Measurements from ENCODE around the gene MAMDC2.

The MAMDC2 gene

DNA sequence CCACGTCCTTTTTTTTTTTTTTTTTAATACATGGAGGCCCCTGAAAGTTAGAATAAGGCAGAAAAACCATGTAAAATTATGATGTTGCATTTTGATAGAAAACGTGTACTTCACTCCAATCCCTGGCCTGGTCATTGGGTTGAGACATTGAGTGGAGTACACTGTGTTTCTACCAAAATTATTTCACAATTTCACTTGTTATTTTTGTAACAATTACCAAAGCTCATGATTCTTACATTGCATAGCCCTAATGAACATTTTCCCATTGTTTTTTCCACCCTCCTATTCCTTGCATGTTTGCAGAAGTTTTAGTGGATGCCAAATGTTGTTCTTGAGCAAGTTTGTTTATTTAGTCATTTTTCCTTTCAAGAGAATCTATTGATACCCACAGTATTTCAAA, 21.9 kb downstream of the MAMDC2 start:
- no peak for DNase-seq (ENCODE audit: low spot score)

DNA sequence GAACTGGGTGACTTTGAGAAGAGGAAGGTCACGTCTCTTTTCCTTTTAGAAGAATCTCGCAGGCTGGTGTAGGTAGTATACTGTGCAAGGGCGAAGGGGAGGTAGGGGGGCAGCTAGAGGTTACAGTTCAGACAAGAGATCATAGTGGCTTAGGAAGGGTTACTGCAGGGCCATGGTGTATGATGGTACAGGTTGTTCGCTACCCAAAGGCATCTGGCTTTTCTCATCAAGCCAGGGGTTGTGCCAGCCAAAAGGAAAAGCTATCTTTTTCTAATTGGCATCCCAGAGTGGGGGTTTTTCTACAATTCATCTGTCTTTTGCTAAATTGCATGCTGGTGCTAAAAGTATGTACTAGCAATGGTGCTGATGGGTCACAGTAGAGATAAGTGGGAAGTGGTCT, 22.8 kb downstream of the MAMDC2 start:
- DNase-seq (ENCODE audit: low spot score), result no peak

DNA sequence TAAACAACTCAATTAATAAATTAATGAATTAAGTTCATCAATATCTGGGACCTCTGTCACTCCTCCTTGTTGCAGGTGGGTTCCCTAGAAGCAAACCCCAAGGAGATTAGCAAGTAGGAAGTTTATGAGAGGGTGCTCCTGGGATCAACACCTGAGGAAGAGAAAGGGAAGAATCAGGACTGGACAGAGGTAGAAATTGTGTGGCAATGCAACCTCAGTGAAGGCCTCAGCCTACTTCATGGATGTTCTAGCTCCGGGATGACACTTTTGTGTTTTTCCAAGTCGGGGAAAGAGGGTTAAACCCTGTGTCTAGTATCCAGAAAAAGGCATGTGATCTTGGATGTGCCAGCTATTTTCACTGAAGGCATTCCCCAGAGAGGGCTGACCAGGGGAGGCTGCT, 23.2 kb downstream of the MAMDC2 start:
- DNase-seq (ENCODE audit: low spot score), result no peak

DNA sequence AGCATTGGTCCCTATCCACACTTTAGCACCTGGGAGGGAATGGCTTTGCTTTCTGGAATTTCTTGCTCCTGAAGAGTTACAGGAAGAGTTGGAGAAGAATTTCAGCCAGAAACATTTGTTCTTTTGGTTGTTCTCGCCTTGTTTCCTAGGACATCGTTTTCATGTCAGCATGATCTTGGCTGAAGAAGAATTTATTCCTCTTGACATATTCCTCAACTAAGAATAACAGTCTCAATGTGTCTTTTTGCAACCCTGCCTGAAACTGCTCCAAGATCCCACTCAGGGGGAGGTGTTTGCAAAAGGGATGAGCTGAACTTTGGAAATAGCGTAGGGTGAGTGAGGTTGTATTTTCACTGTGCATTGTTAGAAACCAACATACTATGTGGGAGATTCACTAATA, 26.1 kb downstream of the MAMDC2 start:
- DNase-seq (ENCODE audit: low spot score), result no peak

DNA sequence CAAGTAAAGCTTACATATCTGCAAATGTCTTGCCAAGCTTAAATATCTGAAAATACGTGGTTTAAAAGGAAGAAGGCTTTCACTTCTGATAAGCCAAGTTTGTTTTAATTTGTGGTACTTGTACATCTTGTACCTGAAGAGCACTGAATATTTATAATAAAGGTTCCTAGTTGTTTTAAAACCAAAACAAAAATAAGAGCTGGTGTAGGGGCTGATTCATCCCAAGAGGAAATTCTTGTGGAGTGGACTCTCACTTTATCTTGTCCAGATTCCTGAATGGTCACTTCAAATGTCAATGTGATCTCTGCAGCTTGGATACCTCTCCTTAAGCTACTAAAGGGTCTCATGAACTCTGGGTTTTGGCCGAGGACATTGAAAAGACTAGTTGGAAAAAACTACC, 29.5 kb downstream of the MAMDC2 start:
- no peak for DNase-seq (ENCODE audit: low spot score)

DNA sequence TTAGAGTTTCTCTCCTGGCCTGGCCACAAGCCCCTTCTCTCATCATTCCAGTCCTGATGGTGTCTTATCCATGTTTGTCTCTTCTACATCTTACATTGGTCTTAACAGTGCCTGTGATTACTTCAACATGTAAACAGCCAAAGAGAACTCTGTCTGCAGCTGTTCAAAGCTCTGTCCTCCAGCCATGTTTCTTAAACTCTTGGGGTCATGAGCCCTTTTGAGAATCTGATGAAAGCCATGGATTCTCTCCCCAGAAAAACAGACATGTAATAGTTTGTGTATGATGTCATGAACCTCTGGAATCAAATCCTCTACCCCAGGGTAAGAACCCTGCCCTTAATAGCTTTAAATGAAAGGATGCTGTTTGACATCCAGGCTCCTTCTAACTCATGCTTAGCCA, 30.1 kb downstream of the MAMDC2 start:
- DNase-seq (ENCODE audit: low spot score), result no peak

DNA sequence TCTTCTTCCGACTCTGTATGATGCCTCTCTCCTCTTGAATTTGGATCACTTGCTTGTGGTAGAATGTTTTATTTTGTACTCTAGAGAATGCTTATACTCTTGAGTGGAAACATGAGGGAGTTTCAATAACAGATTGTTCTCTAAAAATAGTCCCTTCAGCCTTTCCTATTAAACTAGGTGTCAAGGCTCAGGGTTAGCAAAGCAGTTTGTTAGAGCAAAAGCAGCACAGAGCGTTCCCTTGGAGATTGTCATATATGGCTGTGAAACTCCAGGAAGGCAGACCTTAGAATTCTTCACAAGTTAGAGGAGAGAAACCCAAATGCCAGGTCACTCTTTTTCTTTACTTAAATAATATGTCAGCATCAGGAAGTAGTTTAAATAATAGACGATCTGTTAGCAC, 33.0 kb downstream of the MAMDC2 start:
- no peak for DNase-seq (ENCODE audit: low spot score)

DNA sequence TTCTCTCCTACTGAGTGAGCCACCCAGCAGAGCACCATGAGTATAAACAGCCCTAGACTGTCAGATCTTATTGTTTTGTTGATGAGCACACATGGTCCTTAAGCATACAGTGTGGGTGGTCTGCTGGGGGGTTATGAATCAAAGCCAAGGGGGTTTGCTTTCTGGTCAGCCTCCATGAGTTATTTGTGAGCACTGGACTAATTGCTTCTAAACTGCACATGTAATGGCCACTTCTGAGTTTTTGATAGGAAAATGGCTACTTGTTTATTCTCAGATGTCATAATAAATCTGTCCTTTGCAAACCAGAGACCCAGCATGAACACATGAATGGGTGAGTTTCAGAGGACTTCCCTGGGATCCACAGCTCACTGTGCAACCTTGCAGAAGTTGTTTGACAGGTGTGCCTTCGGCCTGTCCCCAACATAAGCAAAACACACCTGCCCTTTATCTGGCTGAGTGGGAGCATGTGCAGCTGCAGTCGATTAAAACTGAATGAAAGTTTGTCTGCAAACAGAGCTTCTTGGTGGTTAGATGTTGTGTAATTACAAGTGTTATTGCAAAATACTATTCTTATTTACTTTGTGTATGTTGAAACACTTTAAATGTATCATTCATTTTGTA, 35.9 kb downstream of the MAMDC2 start:
- DNase-seq (ENCODE audit: low spot score), result no peak

DNA sequence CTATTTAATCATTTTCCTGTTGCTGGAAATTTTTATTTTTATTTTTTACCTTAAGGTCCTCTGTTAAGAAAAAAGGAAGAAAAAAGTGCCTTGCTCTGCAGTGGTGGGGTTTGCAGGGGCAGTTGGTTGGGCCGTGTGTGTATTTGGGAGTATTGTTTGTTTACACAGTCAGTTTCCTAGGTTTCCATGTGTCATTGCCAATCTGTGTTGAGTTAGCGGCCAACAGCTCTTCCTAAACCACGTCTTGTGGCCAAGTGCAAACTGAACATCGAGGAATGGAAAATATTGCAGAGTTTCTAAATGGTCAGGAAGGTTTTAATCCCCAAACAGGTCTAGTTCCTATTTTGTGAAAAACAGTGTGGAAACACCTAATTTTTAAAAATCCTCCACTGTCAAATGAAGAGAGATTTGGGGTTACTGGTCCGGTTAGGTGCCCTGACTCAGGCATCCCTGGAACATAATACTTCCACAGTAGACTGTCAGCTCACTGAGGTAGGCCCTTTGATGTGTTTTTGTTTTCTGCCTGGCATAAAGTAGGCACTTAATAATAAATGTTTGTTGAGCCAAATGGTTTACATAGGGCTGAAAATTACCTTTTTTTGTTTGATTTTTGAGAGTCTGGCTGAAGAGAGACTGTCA, 37.0 kb downstream of the MAMDC2 start:
- peak; percentile 4 for DNase-seq (ENCODE audit: low spot score)

DNA sequence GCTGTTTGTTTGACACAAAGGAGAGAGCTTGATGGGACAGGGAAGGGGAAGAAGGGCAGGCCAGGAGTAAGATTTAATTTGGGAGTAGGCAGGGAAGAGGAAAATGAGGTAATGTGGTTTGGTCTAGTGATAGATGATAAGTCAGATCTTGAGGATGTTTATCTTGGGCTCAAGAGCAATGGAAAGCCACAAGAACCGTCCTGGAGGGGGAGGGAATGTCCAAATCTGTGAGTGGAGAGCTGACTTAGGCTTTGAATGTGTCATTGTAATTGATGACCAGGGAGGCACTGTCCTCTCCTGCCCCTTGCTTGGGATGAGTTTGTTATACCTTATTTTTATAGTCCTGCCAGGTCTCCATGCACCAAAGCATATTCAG, 37.5 kb downstream of the MAMDC2 start:
- DNase-seq (ENCODE audit: low spot score), result no peak

DNA sequence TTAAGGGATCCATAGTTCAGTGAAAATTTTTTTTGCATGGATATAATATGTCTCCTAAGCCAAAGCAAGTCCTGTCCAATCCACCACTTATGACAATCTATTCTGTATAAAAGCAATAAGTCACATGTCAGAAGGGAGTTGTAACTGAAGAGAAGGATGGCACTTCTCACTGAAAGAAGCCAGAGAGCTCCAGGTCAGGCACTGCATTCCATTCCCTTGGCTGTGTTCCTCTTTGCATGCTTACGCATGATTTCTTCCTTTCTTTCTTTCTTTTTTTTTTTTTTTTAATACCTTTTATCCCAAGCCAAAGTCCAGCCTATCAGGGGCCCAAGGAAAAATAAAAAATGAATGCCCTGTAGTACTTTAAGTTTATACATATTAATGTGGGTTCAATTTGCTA, 39.8 kb downstream of the MAMDC2 start:
- no peak for DNase-seq (ENCODE audit: low spot score)

DNA sequence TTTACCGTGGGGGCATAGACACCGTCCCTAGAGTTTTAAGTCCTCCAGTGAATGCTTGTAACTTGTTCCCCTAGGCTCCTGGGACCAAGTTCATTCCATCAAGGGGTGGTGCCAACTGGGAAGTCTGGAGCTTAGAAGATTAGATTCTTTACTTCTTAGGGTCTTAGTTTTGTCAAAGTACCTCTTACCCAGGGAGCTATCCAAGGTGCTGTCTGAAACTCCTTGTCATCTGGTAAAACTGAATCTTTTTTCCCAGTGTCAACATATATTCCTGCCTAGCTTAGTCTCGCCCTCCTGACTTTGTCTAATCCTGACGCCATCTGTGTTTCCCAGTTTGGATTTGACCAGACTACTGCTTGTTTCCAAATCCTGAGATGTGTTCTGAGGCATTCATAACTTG, 41.6 kb downstream of the MAMDC2 start:
- DNase-seq (ENCODE audit: low spot score), result peak; percentile 20

DNA sequence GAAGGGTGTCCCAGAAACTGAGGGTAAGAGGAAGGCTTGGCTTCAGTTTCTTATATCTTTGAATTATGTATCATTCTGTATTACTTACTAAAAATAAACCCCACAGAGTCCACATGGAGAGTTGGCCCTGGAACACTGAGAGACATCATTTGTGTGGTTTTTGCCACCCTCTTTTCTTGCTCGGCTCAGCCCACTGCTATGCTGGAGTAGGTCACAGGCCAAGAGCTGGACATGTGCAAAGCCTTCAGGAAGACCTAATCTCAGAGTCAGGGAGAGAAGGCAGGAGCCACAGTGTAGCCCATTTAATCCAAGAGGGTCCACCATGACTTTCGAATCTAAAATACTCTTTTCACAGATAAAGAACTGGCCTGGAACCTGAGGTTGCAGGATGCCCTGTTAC, 47.5 kb downstream of the MAMDC2 start:
- DNase-seq (ENCODE audit: low spot score), result no peak

DNA sequence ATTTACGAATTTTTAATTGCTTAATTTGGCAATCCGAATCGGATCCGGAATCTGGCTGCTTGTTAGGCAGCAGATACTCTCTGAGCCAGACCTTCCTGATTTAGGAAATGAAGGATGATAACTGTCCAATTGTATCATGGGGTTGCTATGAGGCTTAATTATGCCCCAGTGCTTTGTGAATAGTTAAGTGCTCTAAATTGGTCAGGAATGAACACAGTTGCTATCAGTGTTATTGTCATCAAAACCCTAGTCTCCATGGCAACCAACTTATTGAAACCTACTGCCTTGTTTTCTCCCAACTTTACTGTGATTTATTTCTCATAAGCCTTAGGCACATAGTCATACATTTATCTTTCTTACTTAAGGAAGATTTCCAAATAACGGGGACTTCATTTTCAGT, 47.9 kb downstream of the MAMDC2 start:
- DNase-seq (ENCODE audit: low spot score), result no peak

DNA sequence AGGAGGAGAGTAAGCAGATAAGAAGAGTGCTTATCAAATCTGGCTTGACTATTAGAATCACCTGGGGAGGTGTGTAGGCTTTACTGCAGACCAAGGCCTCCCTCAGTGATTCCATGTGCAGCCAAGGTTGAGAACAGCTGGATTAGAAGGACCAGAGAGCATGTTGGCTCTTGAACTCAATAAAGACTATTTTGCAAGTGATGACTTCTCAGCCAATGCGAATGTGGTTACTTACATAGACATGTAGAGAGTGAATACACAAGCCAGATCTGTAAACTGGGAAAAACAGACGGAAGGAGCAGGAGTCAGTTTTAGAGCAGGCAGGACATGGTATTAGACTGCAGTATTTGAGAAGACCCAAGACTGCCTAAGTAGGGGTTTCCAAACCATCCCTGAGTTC, 48.5 kb downstream of the MAMDC2 start:
- no peak for DNase-seq (ENCODE audit: low spot score)

DNA sequence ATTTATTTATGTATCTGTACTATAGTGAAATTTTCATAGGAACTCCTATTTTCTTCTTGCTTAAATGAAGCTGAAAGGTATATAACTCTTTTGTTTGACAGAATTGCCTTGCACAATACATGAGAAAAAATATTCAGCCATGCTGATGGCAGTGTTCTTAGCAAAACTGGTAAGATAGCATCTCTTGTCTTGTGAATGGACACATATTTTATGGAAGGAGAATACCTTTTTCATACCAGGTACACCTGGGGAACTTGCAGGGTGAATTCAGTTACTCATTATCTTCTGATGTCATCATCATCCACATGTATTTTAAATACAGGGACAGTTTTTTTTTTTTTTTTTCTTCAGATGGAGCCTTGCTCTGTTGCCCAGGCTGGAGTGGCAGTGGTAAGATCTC, 49.4 kb downstream of the MAMDC2 start:
- DNase-seq (ENCODE audit: low spot score), result no peak

DNA sequence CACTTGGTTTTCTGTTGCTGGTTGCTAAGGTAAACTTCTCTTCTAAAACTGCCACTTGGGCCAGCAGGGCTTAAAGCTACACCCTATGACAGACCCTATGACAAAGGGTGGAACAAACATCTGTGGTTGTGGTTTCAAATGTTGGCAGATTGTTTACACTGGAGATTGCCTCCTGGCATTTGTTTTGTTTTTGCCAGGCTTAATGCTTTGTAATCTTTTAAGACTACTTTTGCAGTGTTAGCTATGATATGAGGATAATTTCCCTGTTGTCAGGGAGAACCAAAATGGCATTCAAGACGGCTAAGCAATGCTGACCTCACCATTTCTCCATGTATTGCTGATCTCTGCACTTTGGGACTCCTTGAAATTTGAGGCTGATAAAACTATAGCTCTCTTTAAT, 50.3 kb downstream of the MAMDC2 start:
- peak; percentile 61 for DNase-seq (ENCODE audit: low spot score)

DNA sequence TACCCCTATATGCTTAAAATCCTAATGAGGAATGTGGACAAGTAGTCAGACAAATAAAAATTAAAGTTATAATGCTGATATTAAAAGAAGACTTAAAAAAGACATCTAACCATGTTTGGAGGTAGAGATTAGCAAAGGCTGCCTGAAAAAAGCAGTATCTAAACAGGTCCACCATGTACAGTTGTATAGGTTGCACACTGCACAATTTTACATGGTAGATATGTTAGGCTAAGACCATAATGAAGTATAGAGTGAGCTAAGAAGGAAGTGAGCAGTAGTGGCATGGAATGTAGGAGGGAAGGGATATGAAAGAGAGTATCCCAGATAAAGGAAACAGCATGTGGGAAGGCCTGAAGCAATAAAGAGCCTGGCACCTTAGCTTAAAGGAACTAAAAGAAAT, 51.1 kb downstream of the MAMDC2 start:
- DNase-seq (ENCODE audit: low spot score), result no peak

DNA sequence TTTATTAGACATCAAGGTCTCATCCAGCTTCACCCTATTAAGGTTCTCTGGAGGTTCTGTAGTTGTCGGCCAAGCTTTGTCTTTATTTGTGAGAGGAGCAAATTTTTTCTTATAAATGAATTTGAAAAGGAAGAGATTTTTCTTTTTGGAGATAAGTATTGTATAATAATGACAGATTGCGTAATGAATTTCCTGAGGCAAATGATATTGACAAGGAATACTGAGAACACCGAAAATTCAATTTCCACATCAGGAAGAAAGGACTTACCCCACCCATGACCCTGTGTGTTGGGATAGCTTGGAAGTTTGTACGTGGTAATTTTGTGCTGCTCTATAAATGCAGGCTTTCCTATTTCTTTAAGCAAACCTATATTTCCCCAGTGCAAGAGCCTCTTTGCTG, 53.5 kb downstream of the MAMDC2 start:
- no peak for DNase-seq (ENCODE audit: low spot score)

DNA sequence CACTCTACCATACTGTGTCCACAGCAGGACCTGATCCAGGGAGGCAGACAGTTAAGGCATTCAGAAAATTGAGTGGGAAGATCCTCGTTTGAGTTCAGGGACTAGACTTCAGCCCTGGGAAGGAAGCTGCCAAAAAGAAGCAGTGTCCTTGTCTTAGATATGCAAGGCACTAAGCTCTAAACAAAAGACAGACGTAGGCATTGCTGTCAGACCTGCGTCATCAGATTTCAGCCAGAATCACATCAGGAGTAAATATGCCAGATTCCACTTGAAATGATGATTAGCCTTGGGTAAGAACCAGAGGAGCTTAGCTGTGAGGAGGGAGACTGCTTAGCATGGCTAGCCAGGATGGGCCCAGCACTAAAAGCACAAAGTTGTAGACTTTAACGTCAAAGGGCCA, 56.7 kb downstream of the MAMDC2 start:
- DNase-seq (ENCODE audit: low spot score), result no peak

DNA sequence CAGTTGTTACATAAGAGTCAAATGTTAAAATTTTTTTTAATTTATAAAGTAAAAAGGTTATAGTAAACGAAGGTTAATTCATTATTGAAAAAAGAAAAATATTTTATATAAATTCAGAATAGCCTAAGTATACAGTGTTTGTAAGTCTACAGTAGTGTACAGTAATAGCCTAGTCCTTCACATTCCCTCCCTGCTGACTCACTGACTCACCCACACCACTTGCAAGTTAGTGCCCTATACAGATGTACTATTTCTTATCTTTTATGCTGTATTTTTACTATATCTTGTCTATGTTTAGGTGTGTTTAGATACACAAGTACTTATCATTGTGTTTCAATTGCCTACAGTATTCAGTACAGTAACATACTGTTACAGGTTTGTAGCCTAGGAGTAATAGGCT, 57.6 kb downstream of the MAMDC2 start:
- no peak for DNase-seq (ENCODE audit: low spot score)

DNA sequence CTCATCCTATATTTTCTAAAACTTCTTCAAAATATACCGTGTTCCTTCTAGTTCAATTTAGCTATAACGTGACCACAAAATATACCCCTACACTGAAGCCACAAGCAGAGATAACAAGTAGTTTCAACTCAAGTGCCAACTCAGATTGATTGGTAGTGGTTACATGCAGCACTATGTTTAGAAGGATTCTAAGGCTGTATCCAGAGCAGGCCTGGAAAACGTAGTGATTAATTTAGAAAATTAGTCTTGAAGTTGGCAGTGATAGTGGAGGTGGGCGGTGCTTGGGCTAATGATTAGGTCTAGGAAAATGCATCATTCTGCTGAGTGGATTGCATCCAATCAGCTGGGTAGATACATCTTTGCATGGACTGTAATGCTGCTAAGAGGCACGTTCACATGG, 61.5 kb downstream of the MAMDC2 start:
- DNase-seq (ENCODE audit: low spot score), result no peak

DNA sequence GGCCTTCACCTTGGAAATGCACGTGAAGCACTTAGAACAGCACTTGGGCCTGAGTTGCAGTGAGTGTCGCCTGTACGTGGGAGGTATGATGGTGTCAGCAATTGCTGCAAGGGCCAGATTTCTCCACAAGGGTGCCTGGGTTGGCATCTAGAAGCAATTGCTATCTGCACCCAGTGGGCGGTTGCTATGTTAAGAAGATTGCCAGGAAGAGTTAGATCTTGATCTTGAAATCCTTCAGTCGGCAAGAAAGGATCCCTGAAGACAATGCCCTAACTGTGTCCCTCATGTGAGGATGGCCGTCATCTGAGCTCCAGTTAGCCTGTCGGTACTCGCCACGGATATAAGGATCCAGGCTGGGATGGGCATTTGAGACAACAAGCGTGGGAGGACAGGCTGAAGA, 62.9 kb downstream of the MAMDC2 start:
- no peak for DNase-seq (ENCODE audit: low spot score)

DNA sequence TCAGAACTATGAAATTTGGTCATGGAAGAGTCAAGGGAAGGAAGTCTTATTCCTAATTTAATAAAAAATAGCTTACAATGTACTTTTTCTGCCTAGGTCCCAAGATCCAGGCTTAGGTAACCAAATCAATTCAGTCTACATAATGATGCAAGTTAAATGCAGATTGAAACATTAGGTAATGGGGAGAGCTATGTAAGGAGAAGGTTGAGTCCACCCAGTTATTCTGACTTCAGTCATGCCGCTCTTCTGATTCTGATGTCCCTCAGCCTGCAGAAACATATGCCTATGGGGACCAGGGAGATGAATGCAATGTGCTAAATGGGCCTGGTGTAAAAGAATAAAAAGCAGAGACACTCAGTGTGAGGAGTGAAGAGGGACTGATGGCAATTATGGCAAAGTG, 63.9 kb downstream of the MAMDC2 start:
- DNase-seq (ENCODE audit: low spot score), result no peak

DNA sequence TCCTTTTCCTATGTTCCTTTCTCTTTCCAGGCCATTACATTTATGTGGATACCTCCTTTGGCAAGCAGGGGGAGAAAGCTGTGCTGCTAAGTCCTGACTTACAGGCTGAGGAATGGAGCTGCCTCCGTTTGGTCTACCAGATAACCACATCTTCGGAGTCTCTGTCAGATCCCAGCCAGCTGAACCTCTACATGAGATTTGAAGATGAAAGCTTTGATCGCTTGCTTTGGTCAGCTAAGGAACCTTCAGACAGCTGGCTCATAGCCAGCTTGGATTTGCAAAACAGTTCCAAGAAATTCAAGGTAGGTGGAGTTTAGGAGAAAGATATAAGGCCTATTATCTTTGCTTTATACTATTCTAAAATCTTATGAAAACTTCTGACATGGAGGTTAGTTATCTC, 64.5 kb downstream of the MAMDC2 start:
- no peak for DNase-seq (ENCODE audit: low spot score)
